Fibroblast of skin of scalp (primary cell): ENCODE data around the gene OPCML.

Source experiments
- DNase-seq: peaks from one replicate; pipeline ENCODE4 v3.0.0-alpha.2; 2013

The OPCML gene

GRCh38 chr11:132451942-132452601 lies 1080.2 kb downstream of the OPCML start:
- DNase-seq: peak; percentile 58

- no peak for DNase-seq
These were observed 1081.7 kb downstream of the OPCML start for GRCh38 chr11:132450631-132451030.

- DNase-seq: peak; percentile 92
These were observed 1083.8 kb downstream of the OPCML start for GRCh38 chr11:132448334-132448995.

GRCh38 chr11:132447761-132448160 lies 1084.5 kb downstream of the OPCML start:
- no peak for DNase-seq

GRCh38 chr11:132445859-132446291 lies 1086.4 kb downstream of the OPCML start:
- peak; percentile 57 for DNase-seq

- DNase-seq: no peak
These were observed 1087.4 kb downstream of the OPCML start for GRCh38 chr11:132444911-132445310.

- peak; percentile 78 for DNase-seq
These were observed 1092.5 kb downstream of the OPCML start for GRCh38 chr11:132439711-132440255.

GRCh38 chr11:132438418-132438817 lies 1093.9 kb downstream of the OPCML start:
- no peak for DNase-seq

GRCh38 chr11:132430429-132431062 lies 1101.8 kb downstream of the OPCML start:
- peak; percentile 52 for DNase-seq

GRCh38 chr11:132429685-132430084 lies 1102.6 kb downstream of the OPCML start:
- DNase-seq: no peak

GRCh38 chr11:132427611-132428010 lies 1104.7 kb downstream of the OPCML start:
- peak; percentile 79 for DNase-seq

GRCh38 chr11:132424433-132424832 lies 1107.9 kb downstream of the OPCML start:
- no peak for DNase-seq

GRCh38 chr11:132423266-132423665 lies 1109.0 kb downstream of the OPCML start:
- DNase-seq: no peak

GRCh38 chr11:132422722-132423121 lies 1109.6 kb downstream of the OPCML start:
- DNase-seq: no peak

GRCh38 chr11:132421555-132421954 lies 1110.7 kb downstream of the OPCML start:
- DNase-seq: no peak

- no peak for DNase-seq
These were observed 1117.8 kb downstream of the OPCML start for GRCh38 chr11:132414451-132414850.

GRCh38 chr11:132410383-132410782 lies 1121.9 kb downstream of the OPCML start:
- DNase-seq: no peak

GRCh38 chr11:132409573-132410355 lies 1122.5 kb downstream of the OPCML start:
- peak; percentile 61 for DNase-seq

GRCh38 chr11:132408877-132409276 lies 1123.4 kb downstream of the OPCML start:
- peak; percentile 27 for DNase-seq

GRCh38 chr11:132405728-132406127 lies 1126.6 kb downstream of the OPCML start:
- no peak for DNase-seq

- peak; percentile 56 for DNase-seq
These were observed 1130.1 kb downstream of the OPCML start for GRCh38 chr11:132402071-132402684.

- DNase-seq: no peak
These were observed 1136.0 kb downstream of the OPCML start for GRCh38 chr11:132396318-132396717.
